Muscle layer of duodenum (tissue), 2 donors: ENCODE measurements around the gene SNX11.

Source experiments
- H3K27ac ChIP-seq: one replicate; pipeline ENCODE4 v1.7.0; 2013; ENCODE audit warnings: mild to moderate bottlenecking, low read length
- H3K27me3 ChIP-seq: one replicate; pipeline ENCODE4 v1.7.0; 2013; ENCODE audit warnings: low read depth, mild to moderate bottlenecking, control low read depth, low read length
- H3K36me3 ChIP-seq, 2 donors: one replicate each; pipeline ENCODE4 v1.7.0; 2013; ENCODE audit warnings: low read length in 2 of 2, control low read depth in 1 of 2, mild to moderate bottlenecking in 1 of 2; ENCODE audit not compliant: insufficient read depth in 2 of 2, control insufficient read depth in 1 of 2
- H3K4me1 ChIP-seq, 2 donors: one replicate each; pipeline ENCODE4 v1.7.0; 2013; ENCODE audit warnings: low read length in 2 of 2, mild to moderate bottlenecking in 2 of 2, control low read depth in 1 of 2, moderate library complexity in 1 of 2; ENCODE audit not compliant: insufficient read depth in 2 of 2, control insufficient read depth in 1 of 2
- H3K4me3 ChIP-seq, 2 donors: one replicate each; pipeline ENCODE4 v1.7.0; 2013; ENCODE audit warnings: low read length in 2 of 2, low read depth in 1 of 2, mild to moderate bottlenecking in 1 of 2
- H3K9me3 ChIP-seq, 2 donors: one replicate each; pipeline ENCODE4 v1.7.0; 2013; ENCODE audit warnings: low read length in 2 of 2, control low read depth in 1 of 2, mild to moderate bottlenecking in 1 of 2; ENCODE audit not compliant: control insufficient read depth in 1 of 2
- donor health status: healthy.

Gene SNX11

DNA sequence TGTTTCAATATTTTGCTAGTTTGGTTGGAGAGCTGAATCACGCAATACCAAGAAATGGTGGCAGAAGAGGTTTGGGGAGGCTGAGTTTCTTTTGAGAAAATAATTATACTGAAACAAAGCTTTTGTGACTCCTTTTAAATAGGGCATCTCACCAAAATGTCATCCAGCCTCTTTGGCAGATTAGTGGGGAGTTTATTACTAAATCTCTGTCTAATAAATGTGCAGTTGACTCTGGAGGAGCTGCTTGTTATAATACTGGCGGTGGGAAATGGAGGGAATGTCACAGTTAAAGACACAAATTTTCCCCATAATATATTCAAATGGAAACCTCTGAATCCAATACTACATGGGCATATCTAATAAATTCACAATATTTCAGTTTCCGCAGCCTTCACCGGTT lies 44.7 kb downstream of the SNX11 start:
- Histone ChIP-seq H3K4me3 (no peak overlapping the region), H3K36me3 (no peaks in the 10 kb centered on the region), H3K27me3 (peaks cover 17% of the 10 kb centered on the region), H3K9me3 (no peaks in the 10 kb centered on the region), H3K27ac (no peak overlapping the region), H3K4me1 (no peaks in the 10 kb centered on the region)

DNA sequence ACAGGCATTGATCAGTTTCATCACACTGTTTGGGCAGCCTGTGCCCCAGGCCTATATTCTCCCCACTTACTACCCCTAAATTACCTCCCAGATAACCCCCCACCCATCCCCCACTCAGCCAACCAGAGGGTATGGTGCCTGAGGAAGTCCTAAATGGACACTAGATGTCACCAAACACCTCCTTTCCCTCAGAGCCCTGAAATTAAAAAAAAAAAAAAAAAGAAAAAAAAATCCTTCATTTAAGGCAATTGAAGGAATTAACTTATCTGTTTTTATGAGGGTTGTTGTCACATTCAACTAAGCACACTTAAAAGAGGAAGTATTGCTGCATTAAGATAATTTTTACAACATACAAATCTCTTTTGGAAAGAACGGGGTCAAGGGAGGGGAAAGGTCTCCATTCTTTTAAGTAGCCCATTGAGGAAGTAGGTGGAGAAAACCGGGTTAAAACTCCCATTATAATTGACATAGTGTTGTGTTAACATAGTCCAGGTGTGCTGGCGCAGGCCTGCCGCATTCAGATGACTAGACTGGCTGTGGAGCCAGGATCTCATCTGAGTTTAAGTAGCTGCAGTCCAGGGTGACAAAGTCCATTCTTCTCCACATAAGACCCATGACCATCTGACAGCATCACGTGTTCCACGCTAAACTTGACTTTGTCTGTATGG lies 46.3 kb downstream of the SNX11 start:
- H3K27ac ChIP-seq: no peak overlapping the region
- H3K27me3 ChIP-seq: peaks cover 17% of the 10 kb centered on the region

DNA sequence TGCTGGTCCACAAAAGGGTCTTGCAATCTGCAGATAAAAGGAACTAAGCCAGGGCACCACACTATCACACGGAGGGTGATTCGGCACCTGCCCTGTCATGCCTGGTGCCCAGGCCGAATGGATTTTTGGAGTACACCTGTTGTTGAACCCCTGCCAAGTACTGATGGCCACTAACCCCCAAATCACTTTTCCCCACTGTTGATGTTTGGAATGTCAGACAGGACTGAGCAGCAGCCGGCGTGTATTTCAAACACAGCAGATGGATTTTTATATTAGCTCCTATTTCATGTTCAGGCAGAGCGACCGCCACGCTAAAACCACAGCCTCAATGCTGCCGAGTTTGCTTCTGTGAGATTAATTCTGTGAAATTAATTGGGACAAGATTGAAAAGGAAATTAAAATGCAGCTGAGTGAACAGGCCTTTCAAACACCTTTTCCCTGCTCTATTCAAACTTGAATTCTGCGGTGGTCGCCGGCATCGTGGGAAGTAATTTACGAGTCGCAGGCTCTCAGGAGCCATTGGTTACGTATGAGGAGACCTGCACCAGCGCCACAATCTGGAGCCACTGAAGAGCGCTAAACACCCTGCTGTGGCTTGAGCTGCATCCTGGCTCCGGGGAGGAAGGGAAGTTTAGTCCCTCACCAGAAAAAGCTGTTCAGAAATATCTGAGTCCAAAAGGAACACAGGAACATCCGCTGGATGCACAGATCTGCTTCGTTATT lies 48.5 kb downstream of the SNX11 start:
- Histone ChIP-seq H3K9me3 (no peaks in the 10 kb centered on the region), H3K27ac (no peak overlapping the region), H3K36me3 (no peaks in the 10 kb centered on the region), H3K4me3 (no peak overlapping the region), H3K27me3 (peaks cover 6% of the 10 kb centered on the region), H3K4me1 (no peaks in the 10 kb centered on the region)

More for the DNA sequence above, 46.3 kb downstream of the SNX11 start:
- H3K4me1 ChIP-seq: no peaks in the 10 kb centered on the region
- no peaks in the 10 kb centered on the region for H3K36me3 ChIP-seq
- no peaks in the 10 kb centered on the region for H3K9me3 ChIP-seq
- no peak overlapping the region for H3K4me3 ChIP-seq

DNA sequence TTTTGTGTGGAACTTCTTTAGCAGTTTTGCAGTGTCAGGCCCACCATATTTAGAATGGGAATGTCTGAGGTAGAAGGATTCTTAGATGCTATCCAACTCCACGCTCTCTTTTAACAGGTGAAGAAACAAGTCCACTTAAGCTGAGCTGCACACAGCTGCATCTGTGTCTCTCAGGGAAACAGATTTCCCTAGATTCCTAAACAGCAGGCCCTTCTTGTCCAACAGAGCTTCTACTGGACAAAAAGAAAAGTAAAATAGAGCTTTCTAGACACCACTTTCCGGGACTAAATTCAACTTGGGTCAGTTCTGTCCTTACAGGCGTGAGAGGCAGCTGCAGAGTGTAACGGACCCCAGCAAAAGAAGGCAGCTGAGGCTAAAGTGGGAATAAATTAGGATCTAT lies 51.7 kb downstream of the SNX11 start:
- no peaks in the 10 kb centered on the region for H3K36me3 ChIP-seq
- no peaks in the 10 kb centered on the region for H3K4me1 ChIP-seq
- no peak overlapping the region for H3K4me3 ChIP-seq
- no peak overlapping the region for H3K27ac ChIP-seq
- H3K9me3 ChIP-seq: no peaks in the 10 kb centered on the region
- H3K27me3 ChIP-seq: no peaks in the 10 kb centered on the region

DNA sequence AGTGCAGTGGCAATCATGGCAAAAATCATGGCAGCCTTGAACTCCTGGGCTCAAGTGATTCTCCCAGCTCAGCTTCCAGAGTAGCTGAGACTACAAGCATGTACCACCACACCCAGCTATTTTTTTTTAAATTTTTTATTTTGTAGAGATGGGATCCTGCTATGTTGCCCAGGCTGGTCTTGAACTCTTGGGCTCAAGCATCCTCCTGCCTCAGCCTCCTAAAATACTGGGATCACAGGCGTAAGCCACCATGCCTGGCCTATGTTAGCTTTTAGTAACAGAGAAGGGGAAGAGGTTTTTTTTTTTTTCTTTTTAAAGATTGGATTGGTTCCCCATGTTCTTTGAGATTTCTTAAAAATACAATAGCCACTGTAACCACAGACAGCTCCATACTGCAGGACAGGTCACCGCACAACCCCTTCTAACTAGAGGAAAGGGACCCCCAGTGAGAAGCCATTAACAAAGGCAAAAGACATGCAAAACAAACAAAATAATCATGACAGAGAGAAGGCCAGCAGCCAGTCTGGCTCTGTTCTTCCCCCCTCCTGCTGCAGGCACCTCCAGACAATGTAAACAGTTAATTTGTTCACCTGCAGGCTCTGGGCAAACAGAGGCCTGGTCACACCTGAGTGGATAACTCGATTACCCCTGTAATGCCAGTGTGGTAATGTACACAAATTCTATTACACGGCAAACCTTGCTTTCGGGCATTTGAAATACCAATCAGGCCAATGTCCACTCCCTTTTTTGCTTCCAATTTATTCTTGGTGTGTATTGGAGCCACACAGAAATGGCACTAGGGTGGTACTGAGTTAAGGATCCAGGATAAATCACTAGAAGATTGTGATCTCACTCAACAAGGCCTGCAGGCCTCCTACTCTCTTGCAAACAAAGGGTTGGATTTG lies 52.9 kb downstream of the SNX11 start:
- no peaks in the 10 kb centered on the region for H3K27me3 ChIP-seq
- H3K27ac ChIP-seq: no peak overlapping the region
- no peaks in the 10 kb centered on the region for H3K36me3 ChIP-seq
- no peak overlapping the region for H3K4me3 ChIP-seq
- H3K4me1 ChIP-seq: no peaks in the 10 kb centered on the region
- no peaks in the 10 kb centered on the region for H3K9me3 ChIP-seq

DNA sequence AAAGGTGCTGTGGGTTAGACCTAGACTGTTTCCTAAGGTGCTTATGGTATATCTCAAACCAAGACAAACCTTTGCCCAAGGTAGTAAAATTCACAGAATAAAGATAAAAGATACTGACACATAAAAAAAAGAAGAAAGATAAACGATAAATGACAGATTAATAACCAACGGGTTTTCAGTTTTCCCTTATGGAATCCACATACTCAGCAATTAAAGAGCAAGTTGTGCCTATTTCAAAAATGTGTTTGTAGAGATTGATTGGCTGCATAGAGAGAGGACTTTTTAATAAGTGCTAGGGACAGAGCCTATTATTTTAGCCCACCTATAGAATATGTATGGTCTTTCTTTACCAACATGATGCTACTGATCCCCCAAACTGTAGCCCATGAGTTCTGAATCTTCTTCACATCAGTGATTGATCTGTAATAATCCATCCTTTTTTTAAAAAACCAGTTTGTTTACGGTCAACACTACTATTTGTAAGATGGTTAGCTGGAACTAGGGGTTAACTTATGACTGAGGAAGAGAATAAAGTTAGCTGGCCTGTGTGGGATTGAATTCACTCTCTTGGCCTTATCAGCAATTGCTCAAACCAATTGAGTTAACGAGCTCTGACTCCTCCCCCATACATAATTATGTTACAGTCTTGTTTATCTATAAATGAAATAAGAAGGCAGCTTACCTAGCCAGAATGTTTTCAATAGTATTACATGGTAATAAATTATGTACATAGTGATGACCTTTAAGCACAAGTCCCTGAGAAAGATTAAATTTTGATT lies 53.8 kb downstream of the SNX11 start:
- Histone ChIP-seq H3K27ac (no peak overlapping the region), H3K27me3 (no peaks in the 10 kb centered on the region), H3K4me3 (no peak overlapping the region), H3K9me3 (no peaks in the 10 kb centered on the region), H3K4me1 (no peaks in the 10 kb centered on the region), H3K36me3 (no peaks in the 10 kb centered on the region)

DNA sequence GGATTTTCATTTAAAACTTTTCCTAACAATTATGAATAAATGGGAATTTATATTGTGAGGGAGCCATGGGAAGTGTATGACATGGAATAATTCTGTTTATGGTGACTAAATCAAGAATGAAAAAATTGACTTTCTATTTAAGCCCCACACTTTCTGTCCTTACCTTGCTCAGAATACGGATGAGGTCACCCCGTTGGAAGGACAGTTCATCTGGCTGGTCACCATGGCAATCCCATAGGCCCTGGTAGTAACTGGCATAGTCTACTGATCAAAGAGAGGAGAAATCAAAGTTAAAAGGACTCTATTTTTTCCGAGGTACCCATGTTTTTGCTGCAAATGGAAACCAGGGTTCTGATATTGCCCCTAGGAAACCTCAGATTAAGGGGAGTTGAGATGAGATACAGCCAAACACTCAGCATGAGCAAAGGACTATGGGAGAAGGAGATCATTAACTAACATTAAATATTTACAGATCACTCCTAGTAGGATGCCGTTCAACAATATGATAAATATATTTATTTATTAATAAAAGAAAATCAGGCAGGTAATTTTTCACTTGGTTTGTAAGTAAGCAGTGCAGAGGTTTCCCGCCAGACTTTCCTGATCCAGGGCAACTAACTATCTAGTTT lies 54.9 kb downstream of the SNX11 start:
- no peaks in the 10 kb centered on the region for H3K36me3 ChIP-seq
- H3K9me3 ChIP-seq: no peaks in the 10 kb centered on the region
- H3K4me3 ChIP-seq: no peak overlapping the region
- no peaks in the 10 kb centered on the region for H3K27me3 ChIP-seq
- H3K27ac ChIP-seq: no peak overlapping the region
- H3K4me1 ChIP-seq: no peaks in the 10 kb centered on the region

DNA sequence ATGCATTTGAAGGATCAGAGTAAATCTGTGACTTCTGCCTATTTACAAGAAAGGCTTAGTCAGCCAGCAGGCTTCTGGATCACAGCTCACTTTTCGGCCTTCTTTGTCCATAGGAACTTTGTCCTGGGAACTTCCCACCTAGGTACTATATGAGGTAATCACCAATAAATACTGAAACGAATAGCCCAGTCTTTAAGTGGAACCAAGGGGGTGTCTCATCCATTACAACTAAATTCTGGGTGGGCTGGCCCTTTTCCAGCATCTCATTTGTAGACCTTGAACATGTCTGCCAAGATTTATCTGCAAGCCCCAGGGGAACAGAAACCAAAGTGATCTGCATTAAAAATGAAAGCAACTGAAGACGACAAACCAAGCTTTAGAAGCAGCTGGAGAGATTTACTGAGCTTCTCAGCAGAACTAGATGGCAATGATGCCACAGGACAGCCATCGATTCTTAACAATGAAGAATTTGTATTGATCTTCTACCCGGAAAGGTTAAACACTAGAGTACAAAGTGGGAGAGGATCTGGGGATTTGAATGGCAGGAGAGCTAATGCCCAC lies 55.5 kb downstream of the SNX11 start:
- Histone ChIP-seq H3K4me1 (no peaks in the 10 kb centered on the region), H3K9me3 (no peaks in the 10 kb centered on the region), H3K36me3 (no peaks in the 10 kb centered on the region), H3K4me3 (peak overlapping the region in 1 of 2 donors; percentile 14), H3K27ac (no peak overlapping the region), H3K27me3 (no peaks in the 10 kb centered on the region)

DNA sequence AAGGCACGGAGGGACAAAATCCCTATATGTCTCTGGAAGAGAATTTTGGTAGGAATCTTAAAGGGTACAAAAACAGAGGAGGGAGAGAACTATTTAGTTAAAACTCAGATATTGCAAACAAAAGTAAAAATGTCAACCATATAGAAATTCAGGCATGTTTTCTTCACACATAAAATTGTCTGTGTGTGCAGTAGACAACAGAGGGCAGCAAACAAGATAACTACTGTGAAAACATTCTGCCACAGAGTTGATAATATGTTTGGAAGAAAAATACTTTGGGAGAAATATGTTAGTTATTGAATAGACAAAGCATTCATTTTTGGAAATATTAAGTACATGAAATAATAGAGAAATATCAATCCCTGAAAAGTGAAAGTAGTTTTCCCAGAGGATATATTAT lies 56.2 kb downstream of the SNX11 start:
- H3K4me3 ChIP-seq: no peak overlapping the region
- H3K36me3 ChIP-seq: no peaks in the 10 kb centered on the region
- no peak overlapping the region for H3K27ac ChIP-seq
- H3K27me3 ChIP-seq: no peaks in the 10 kb centered on the region
- H3K9me3 ChIP-seq: no peaks in the 10 kb centered on the region
- H3K4me1 ChIP-seq: no peaks in the 10 kb centered on the region

DNA sequence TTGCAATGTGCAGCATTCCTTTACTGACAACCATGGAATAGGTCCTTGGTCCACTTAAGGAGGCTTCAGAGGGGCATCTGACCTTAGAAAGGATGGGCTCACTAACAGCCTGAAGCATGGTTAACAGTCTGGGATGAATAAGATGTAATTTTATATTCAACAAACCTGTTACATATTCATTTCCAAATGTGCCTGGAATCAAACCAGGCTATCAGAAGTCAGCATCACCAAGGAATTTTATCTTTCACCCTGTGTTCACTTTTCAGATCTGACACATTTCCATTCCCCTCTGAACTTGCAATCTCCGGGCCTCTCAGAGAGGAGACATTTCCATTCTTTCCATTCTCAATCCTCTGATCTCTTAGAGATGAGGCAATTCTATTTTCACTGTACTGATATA lies 62.4 kb downstream of the SNX11 start:
- no peaks in the 10 kb centered on the region for H3K27me3 ChIP-seq
- H3K4me1 ChIP-seq: no peaks in the 10 kb centered on the region
- H3K9me3 ChIP-seq: no peaks in the 10 kb centered on the region
- H3K4me3 ChIP-seq: no peak overlapping the region
- H3K27ac ChIP-seq: no peak overlapping the region
- no peaks in the 10 kb centered on the region for H3K36me3 ChIP-seq
